Measurements from ENCODE around the gene CFB.

CFB gene

DNA sequence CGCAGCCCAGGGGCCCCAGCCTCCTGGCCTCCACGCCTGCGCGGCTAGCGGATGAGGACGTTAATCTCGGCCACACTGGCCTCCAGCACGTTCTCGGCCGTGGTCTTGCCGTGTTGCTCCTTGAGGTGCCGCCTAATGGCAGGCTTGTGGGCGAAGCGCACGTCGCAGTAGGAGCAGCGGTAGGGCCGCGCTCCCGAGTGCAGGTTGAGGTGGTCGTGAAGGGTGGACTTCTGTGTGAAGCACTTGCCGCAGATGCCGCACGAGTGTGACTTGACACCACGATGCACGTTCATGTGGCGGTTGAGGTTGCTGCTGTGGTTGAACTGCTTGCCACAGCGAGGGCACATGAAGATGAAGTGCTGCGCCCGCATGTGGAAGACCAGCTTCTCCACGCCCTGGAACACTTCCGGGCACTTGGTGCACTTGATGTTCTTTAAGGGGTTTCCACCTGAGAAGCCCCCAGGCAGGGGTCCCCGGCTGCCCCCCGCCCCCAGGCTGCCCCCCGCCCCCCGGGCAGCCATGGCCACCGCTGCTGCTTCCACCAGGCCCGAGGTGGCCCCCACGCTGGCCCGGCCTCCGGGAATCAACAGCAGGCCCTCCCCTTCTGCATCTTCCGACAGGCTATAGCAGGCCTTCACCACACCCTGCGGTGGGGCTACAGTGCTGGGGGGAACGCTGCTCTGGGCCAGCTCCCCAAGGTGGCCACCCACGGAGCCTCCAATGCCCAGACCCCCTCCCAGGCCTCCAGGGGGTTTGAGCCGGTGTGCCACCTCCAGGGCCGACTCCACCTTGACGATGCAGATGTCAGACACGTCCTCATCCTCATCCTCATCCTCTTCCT lies 45.8 kb upstream of the CFB start:
- no peak for DNase-seq (ENCODE audit: low read depth, low spot score)
- TF ChIP-seq, protein P1, sequence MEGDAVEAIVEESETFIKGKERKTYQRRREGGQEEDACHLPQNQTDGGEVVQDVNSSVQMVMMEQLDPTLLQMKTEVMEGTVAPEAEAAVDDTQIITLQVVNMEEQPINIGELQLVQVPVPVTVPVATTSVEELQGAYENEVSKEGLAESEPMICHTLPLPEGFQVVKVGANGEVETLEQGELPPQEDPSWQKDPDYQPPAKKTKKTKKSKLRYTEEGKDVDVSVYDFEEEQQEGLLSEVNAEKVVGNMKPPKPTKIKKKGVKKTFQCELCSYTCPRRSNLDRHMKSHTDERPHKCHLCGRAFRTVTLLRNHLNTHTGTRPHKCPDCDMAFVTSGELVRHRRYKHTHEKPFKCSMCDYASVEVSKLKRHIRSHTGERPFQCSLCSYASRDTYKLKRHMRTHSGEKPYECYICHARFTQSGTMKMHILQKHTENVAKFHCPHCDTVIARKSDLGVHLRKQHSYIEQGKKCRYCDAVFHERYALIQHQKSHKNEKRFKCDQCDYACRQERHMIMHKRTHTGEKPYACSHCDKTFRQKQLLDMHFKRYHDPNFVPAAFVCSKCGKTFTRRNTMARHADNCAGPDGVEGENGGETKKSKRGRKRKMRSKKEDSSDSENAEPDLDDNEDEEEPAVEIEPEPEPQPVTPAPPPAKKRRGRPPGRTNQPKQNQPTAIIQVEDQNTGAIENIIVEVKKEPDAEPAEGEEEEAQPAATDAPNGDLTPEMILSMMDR (IDR thresholded peaks at IDR 0.05; ENCODE audit: low read depth, low read length), result no peak
- in situ Hi-C loops (cut with HindIII; ENCODE audit: low sequenced_read_pairs), result no loop called here
- no peak overlapping the region for H3K4me3 ChIP-seq (ENCODE audit: low read depth, low read length)

DNA sequence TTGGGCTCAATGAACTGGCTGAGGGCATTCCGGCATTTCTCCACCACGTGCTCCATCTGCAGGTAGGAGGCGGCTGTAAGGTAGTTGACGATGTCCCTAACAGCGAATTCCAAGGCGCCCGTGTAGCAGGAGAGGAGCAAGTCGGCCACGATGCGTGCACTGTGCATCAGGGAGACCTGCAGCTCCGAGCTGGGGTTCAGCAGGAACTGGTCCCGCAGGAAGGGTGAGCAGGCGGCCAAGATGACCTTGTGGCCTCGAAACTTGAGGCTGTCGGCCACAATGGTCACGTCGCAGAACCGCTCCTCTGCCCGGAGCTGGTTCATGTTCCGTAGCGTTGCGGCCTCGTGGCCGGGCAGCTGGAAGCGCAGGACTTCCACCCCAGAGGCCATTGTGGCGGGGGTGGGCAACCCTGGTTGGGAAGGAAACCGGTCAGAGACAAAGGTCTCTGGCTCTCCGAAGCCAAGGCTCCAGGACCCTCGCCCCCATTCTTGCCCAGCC lies 44.9 kb upstream of the CFB start:
- in situ Hi-C loops (cut with HindIII; ENCODE audit: low sequenced_read_pairs), result no loop called here
- H3K4me3 ChIP-seq (ENCODE audit: low read depth, low read length), result peak overlapping the region; percentile 55
- TF ChIP-seq, protein P1 (IDR thresholded peaks at IDR 0.05; ENCODE audit: low read depth, low read length), result no peak
- no peak for DNase-seq (ENCODE audit: low read depth, low spot score)

DNA sequence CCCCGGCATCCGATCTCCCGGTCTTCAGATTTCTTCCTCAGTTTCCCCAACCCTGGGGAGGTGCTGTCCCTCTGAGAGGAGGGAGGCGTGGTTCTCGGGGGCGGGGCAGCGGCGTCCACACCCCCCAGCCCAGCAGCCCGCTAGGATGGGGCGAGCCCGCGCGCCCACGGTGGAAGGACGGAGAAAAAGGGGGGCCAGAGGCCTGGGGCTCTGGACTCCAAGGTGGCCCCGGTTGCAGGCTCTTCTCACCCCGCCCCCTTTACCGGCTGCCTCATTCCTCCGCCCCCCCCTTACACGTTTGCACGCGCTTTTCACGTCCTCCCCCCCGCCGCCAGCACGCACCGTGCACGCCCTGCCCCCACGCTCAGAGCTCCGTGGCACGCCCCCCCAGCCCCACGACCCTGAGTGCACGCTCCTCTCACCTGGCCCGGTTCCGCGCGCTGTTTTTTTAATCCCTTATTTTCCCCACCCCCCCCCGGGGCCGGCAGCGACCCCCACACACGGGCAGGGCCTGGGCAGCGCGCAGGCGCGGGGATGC lies 44.4 kb upstream of the CFB start:
- peak overlapping the region; percentile 55 for H3K4me3 ChIP-seq (ENCODE audit: low read depth, low read length)
- in situ Hi-C loops (cut with HindIII; ENCODE audit: low sequenced_read_pairs), result no loop called here
- TF ChIP-seq, protein P1 (IDR thresholded peaks at IDR 0.05; ENCODE audit: low read depth, low read length), result no peak
- DNase-seq (ENCODE audit: low read depth, low spot score), result peak; percentile 37

DNA sequence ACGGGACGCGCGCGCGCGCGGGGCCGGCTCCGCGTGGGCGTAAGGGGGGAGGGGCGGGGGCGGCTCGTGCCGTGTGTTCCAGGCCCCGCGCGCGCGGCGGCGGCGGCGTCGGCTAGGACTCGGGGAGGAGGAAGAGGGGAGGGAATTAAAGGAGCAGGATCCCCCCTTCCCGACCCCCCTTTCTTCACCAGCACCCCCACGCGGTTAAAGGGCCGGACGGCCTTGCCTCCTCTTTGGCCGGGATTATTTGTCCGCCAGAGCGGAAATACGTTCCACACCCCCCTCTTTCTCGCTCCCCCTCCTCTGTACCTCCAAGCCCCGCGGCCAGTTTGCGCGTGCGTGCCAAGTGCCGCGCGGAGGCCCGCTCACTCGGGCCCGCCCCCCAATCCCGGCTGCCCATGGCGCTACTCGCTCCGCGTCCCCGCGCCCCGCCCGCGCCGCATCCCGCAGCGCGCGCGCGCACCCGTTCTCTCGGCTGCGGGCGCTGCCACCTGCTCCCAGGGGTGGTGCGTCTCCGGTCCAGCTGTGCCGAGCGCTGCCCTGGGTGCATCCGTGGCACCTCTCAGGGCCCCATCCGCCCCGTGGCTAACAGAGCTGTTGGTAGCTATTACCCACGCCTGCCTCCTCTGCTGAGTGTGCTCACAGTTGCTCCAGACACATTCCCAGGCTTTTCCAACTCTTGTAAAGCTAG lies 43.8 kb upstream of the CFB start, which contains the start of gene ZBTB12:
Gene ZBTB12 (minus strand): TSS at position 134 of the 691 bp plus-strand sequence. CDS start 781 bp downstream, outside the sequence.
- TF ChIP-seq, protein P1 (IDR thresholded peaks at IDR 0.05; ENCODE audit: low read depth, low read length), result no peak
- DNase-seq (ENCODE audit: low read depth, low spot score), result peak; percentile 97
- in situ Hi-C loops (cut with HindIII; ENCODE audit: low sequenced_read_pairs), result no loop called here
- H3K4me3 ChIP-seq (ENCODE audit: low read depth, low read length), result peak within 1 kb of the TSS; percentile 55

DNA sequence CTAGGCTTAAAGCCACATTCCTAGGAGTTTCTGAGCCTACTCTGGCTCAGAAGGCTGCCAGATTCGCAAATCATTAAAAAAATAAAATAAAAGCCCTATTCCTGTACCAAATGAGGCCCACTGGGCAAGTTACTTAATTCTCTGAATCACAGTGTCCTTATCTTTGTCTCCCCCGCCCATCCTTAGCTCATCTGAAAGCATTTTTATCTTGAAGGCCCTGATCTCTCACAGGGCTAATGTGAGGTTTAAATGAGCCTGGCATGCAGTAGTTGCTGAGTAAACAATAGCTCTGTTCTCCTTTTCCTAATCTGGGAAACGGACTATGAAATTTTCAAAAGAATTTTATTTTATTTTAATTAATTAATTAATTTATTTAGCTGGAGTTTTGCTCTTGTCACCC lies 41.9 kb upstream of the CFB start:
- TF ChIP-seq, protein P1 (IDR thresholded peaks at IDR 0.05; ENCODE audit: low read depth, low read length), result no peak
- no peak for DNase-seq (ENCODE audit: low read depth, low spot score)
- in situ Hi-C loops (cut with HindIII; ENCODE audit: low sequenced_read_pairs), result no loop called here
- no peak overlapping the region for H3K4me3 ChIP-seq (ENCODE audit: low read depth, low read length)

DNA sequence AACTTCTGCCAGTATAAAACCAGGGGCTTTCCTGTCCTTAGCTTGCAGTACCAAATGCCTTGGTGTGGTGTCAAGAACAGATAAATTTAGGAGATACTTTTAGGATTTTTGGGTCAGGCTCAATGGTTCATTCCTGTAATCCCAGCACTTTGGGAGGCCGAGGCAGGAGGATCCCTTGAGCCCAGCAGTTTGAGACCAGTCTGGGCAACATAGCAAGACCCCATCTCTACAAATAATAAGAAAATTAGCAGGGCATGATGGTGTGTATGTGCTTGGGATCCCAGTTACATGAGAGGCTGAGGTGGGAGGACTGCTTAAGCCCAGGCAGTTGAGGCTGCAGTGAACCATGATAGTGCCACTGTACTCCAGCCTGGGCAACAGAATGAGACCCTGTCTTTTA lies 40.9 kb upstream of the CFB start:
- in situ Hi-C loops (cut with HindIII; ENCODE audit: low sequenced_read_pairs), result no loop called here
- DNase-seq (ENCODE audit: low read depth, low spot score), result no peak
- TF ChIP-seq, protein P1 (IDR thresholded peaks at IDR 0.05; ENCODE audit: low read depth, low read length), result no peak
- H3K4me3 ChIP-seq (ENCODE audit: low read depth, low read length), result no peak overlapping the region
